Hepatocyte (in vitro differentiated cells): Measurements from ENCODE around the gene TLN1. TPM values are rescaled to one million over a fixed set of nuclear protein-coding genes. Genes with fewer than 3 reads are reported as not detected.

Source experiments
- DNase-seq: peaks from one replicate; pipeline ENCODE4 v3.0.0-alpha.2; 2016; ENCODE audit warnings: low spot score
- H2AFZ ChIP-seq: fragments of 200-600 bp; sonication (generic); 2 replicates; pipeline ENCODE4 v1.6.0; 2016; ENCODE audit warnings: antibody characterized with exemption, mild to moderate bottlenecking
- H3K27ac ChIP-seq: fragments of 200-600 bp; sonication (generic); 2 replicates; pipeline ENCODE4 v1.5.1; 2016; ENCODE audit warnings: mild to moderate bottlenecking
- H3K27me3 ChIP-seq: fragments of 200-600 bp; sonication (generic); 2 replicates; pipeline ENCODE4 v1.6.1; 2016
- H3K36me3 ChIP-seq: fragments of 200-600 bp; sonication (generic); replicated peaks from 2 replicates; pipeline ENCODE4 v1.5.1; 2016; ENCODE audit warnings: low read depth; ENCODE audit not compliant: insufficient read depth
- H3K4me1 ChIP-seq: fragments of 200-600 bp; sonication (generic); 2 replicates; pipeline ENCODE4 v1.5.1; 2016; ENCODE audit warnings: mild to moderate bottlenecking, moderate library complexity; ENCODE audit not compliant: insufficient read depth
- H3K4me2 ChIP-seq: fragments of 200-600 bp; sonication (generic); 2 replicates; pipeline ENCODE4 v1.6.0; 2016
- H3K4me3 ChIP-seq: fragments of 200-600 bp; sonication (generic); 2 replicates; pipeline ENCODE4 v1.5.1; 2016; ENCODE audit warnings: mild to moderate bottlenecking
- H3K79me2 ChIP-seq: fragments of 200-600 bp; sonication (generic); 2 replicates; pipeline ENCODE4 v1.6.0; 2017; ENCODE audit warnings: mild to moderate bottlenecking
- H3K9me2 ChIP-seq: fragments of 200-600 bp; sonication (generic); replicated peaks from 2 replicates; pipeline ENCODE4 v1.6.0; 2017; ENCODE audit warnings: mild to moderate bottlenecking; ENCODE audit not compliant: insufficient read depth
- H3K9me3 ChIP-seq: fragments of 200-600 bp; sonication (generic); 2 replicates; pipeline ENCODE4 v1.5.1; 2016; ENCODE audit warnings: low read depth, mild to moderate bottlenecking
- H4K20me1 ChIP-seq: fragments of 200-600 bp; sonication (generic); 2 replicates; pipeline ENCODE4 v1.6.0; 2016; ENCODE audit warnings: mild to moderate bottlenecking; ENCODE audit not compliant: insufficient read depth, poor library complexity, severe bottlenecking
- EZH2 ChIP-seq: fragments of 200-600 bp; sonication (generic); IDR thresholded peaks from 2 replicates; pipeline ENCODE4 v1.6.1; 2016; ENCODE audit warnings: antibody characterized with exemption, mild to moderate bottlenecking, borderline replicate concordance
- EZH2phosphoT487 ChIP-seq: fragments of 200-600 bp; sonication (generic); IDR thresholded peaks from one replicate; pipeline ENCODE4 v1.6.1; 2018; ENCODE audit warnings: antibody characterized with exemption, mild to moderate bottlenecking, low read depth, moderate library complexity; ENCODE audit not compliant: unreplicated experiment, severe bottlenecking
- WGBS: methylation state at CpG from one replicate; pipeline ENCODE4 v1.1.6; 2016; ENCODE audit warnings: low lambda C conversion rate; ENCODE audit errors: missing lambda C conversion rate; 5-methylcytosine and 5-hydroxymethylcytosine counted together
- polyA plus RNA-seq: library from polyadenylated mRNA; unstranded; fragments of >200 nt; fragmentation: Nextera tagmentation; extraction: Ambion mirVana; gene quantifications from 2 replicates; pipeline ENCODE4 v1.2.1, GENCODE V29; 2016
- total RNA-seq: library from RNA; depleted of rRNA; stranded (reverse); fragments of >200 nt; gene quantifications from 2 replicates; pipeline ENCODE4 v1.2.3, GENCODE V29; 2014
- TF ChIP-seq, protein P1 (sequence below): fragments of 200-600 bp; sonication (generic); IDR thresholded peaks from 2 replicates; pipeline ENCODE4 v1.5.1; 2016; ENCODE audit warnings: antibody characterized with exemption, mild to moderate bottlenecking; ENCODE audit not compliant: poor library complexity

TLN1 gene
- total and polyA plus RNA-seq, 2 experiments from 2014 or later: 70.5 to 113 TPM

DNA sequence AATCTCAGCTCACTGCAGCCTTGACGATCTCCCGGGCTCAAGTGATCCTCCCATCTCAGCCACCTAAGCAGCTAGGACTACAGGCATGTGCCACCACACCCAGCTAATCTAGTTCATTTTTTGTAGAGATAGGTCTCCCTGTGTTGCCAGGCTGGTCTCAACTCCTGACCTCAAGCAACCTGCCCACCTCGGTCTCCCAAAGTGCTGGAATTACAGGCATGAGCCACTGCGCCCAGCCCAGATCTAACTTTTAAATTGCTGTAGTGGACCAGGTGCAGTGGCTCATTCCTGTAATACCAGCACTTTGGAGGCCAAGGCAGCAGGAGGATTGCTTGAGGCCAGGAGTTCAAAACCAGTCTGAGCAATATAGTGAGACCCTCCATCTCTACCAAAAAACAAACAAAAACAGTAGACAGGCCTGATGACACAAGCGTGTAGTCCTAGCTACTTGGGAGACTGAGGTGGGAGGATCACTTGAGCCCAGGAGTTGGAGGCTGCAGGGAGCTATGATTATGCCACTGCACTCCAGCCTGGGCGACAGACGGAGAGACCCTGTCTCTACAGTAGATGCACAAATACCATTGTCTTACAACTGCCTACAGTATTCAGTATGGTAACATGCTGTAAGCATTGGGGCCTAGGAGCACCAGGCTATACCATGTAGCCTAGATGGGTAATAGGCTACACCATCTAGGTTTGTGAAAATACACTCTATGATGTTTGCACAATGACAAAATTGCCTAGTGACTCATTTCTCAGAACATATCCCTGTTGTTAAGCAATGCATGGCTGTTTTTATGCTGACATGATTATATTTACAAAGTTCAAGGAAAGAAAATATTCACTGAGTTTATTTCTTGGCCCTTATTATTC is 79.8 kb downstream of the TLN1 start:
- Histone ChIP-seq H3K79me2 (no peaks in the 10 kb centered on the region), H3K9me2 (no peaks in the 10 kb centered on the region), H3K4me3 (no peak overlapping the region), H3K4me1 (peaks cover 8% of the 10 kb centered on the region), H3K9me3 (no peaks in the 10 kb centered on the region), H2AFZ (no peak overlapping the region), H4K20me1 (no peaks in the 10 kb centered on the region), H3K4me2 (no peak overlapping the region), H3K27ac (peak overlapping the region; percentile 91), H3K27me3 (no peaks in the 10 kb centered on the region), H3K36me3 (no peaks in the 10 kb centered on the region)
- DNase-seq: peak; percentile 65
- 79% methylated on average over 7 of the region's 7 CpGs for WGBS
- TF ChIP-seq EZH2phosphoT487 (no peak), EZH2 (no peak)
- TF ChIP-seq, protein P1, sequence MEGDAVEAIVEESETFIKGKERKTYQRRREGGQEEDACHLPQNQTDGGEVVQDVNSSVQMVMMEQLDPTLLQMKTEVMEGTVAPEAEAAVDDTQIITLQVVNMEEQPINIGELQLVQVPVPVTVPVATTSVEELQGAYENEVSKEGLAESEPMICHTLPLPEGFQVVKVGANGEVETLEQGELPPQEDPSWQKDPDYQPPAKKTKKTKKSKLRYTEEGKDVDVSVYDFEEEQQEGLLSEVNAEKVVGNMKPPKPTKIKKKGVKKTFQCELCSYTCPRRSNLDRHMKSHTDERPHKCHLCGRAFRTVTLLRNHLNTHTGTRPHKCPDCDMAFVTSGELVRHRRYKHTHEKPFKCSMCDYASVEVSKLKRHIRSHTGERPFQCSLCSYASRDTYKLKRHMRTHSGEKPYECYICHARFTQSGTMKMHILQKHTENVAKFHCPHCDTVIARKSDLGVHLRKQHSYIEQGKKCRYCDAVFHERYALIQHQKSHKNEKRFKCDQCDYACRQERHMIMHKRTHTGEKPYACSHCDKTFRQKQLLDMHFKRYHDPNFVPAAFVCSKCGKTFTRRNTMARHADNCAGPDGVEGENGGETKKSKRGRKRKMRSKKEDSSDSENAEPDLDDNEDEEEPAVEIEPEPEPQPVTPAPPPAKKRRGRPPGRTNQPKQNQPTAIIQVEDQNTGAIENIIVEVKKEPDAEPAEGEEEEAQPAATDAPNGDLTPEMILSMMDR: no peak

DNA sequence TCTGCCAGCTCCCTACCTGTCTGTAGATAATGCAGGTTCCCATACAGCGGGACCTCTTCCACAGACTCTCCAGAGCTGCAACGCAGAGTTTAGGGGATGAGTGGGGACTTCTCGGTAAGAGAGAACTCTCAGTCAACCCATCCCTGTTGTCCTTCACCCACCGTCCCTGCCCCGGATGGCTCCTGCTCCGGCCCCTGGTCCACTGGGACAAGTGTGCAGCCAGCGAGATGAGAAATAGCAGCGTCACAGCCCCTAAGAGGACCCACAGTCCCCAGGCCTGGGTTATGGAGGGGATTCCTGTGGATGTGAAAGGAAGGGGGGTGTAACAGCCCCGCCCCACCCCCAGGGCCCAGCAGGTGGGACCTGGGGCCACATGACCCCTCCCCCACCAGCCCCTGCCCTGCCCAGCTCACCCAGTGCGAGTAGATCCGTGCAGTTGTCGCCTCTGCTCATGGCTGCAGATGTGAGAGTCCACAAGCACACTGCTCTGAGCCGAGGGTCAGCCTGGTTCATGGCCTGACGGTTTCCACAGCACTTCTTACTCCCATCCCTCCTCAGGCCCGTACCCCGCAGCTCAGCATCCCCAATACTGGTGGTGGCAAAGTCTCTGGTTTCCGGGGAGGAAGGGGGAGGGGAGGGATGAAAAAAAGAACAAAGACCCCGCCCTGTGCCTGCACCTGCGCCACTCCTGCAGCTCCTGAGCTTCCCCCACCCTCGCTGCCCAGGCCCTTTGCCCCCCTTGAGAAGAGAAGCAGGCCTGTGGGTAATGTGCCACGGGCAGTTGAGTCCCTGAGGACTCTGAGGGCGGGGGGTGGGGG is 81.4 kb downstream of the TLN1 start, which contains the start of gene SIT1:
Gene SIT1 (minus strand): TSS at position 591 of the 818 bp plus-strand sequence. CDS start 78 bp downstream, at position 513.
- no peak for TF ChIP-seq EZH2phosphoT487
- TF ChIP-seq EZH2: no peak
- TF ChIP-seq, protein P1: no peak
- no peak within 1 kb of the TSS for H3K4me2 ChIP-seq
- H3K9me3 ChIP-seq: no peaks in the 10 kb centered on the region
- peak within 1 kb of the TSS; percentile 91 for H3K27ac ChIP-seq
- no peaks in the 10 kb centered on the region for H3K27me3 ChIP-seq
- no peak within 1 kb of the TSS for H3K4me3 ChIP-seq
- H4K20me1 ChIP-seq: no peaks in the 10 kb centered on the region
- no peak for DNase-seq
- WGBS: 76% methylated on average over 21 of the region's 22 CpGs
- H3K9me2 ChIP-seq: no peaks in the 10 kb centered on the region
- H2AFZ ChIP-seq: no peak within 1 kb of the TSS
- H3K4me1 ChIP-seq: peaks cover 13% of the 10 kb centered on the region
- H3K79me2 ChIP-seq: no peaks in the 10 kb centered on the region
- H3K36me3 ChIP-seq: no peaks in the 10 kb centered on the region

DNA sequence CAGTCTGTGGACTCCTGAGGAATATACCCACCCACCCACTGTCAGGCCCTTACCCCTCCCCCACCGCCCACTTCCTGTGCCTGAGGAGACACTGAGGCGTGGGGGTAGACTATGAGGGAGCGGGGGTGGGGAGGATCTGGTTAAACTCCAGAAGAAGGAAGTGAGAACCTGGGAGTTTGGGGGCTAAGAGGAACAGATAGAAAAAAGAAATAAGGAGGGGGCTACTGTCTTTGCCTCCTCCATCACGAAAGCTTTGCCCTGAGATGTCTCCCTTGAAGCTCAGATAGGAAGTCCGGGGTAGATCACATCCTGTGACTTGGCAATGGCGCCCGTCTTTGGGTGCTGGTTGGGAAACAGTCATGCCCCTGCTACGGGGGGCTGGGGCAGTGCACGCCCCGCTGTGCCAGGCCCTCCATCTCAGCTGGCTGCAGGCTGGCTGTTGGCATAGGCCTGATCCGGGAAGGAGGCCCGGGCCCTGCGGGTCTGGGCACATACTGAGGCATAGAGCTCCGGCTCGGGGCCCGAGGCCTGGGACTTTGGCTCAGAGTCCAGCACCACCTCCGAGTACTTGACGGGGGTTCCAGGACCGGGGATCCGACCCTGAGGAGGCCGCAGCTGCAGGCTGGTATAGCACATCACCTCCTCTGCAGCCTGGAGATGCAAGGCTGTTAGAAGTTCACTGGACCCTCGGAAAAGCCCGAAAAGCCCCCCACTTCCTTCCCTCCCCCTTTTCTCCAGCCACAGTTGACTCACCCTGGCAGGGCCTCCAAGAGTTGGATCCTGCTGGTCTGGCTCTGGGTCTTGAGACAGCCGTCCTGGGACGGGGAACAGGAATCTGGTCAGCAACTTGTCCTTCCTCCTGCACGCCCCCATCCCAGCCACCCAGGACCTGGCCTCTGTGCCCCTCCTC is 82.3 kb downstream of the TLN1 start:
- no peak for DNase-seq
- H3K9me2 ChIP-seq: no peaks in the 10 kb centered on the region
- H3K4me2 ChIP-seq: no peak overlapping the region
- peaks cover 19% of the 10 kb centered on the region for H3K4me1 ChIP-seq
- no peaks in the 10 kb centered on the region for H3K9me3 ChIP-seq
- no peaks in the 10 kb centered on the region for H4K20me1 ChIP-seq
- H2AFZ ChIP-seq: no peak overlapping the region
- H3K4me3 ChIP-seq: no peak overlapping the region
- WGBS: 89% methylated on average over 26 of the region's 26 CpGs
- no peaks in the 10 kb centered on the region for H3K36me3 ChIP-seq
- H3K27me3 ChIP-seq: no peaks in the 10 kb centered on the region
- H3K79me2 ChIP-seq: no peaks in the 10 kb centered on the region
- TF ChIP-seq EZH2phosphoT487: no peak
- no peak for TF ChIP-seq EZH2
- TF ChIP-seq, protein P1: no peak
- H3K27ac ChIP-seq: no peak overlapping the region
